H1 (cell line): ENCODE measurements around the gene BCAS4. TPM values are rescaled to one million over a fixed set of nuclear protein-coding genes. Genes with fewer than 3 reads are reported as not detected.

ENCODE experiments used
- CTCF ChIA-PET: fragments of 300-600 bp; sonication (Branson Sonifier 250); formaldehyde crosslinking; loops from one replicate; lab custom pipeline; 2021; ENCODE audit not compliant: partially characterized antibody; lab: Charles Lee
- POLR2A ChIA-PET: fragments of 300-600 bp; sonication (Branson Sonifier 250); formaldehyde crosslinking; loops from one replicate; lab custom pipeline; 2021; ENCODE audit warnings: inconsistent platforms; ENCODE audit not compliant: partially characterized antibody; lab: Charles Lee
- DNase-seq, 2 experiments: peaks; one replicate each; pipeline versions ENCODE4 v3.0.0 to v3.0.0-alpha.2; 2010 to 2022; ENCODE audit warnings: low spot score in 2 of 2, low read depth in 1 of 2, mixed read lengths in 1 of 2
- FAIRE-seq: peaks from 2 replicates; lab custom pipeline; 2011; peaks lifted over from hg19 to GRCh38; lab: Jason Lieb, UNC
- H2AFZ ChIP-seq: 2 replicates; pipeline ENCODE4 v1.8.1; 2012; ENCODE audit warnings: low read length, inconsistent platforms
- H2AK5ac ChIP-seq: 2 replicates; pipeline ENCODE4 v1.6.1; 2013; ENCODE audit warnings: low read depth, low read length
- H2BK120ac ChIP-seq: replicated peaks from 2 replicates; pipeline ENCODE3; 2013; ENCODE audit warnings: low read depth, low read length, inconsistent platforms
- H2BK12ac ChIP-seq: 2 replicates; pipeline ENCODE4 v1.6.1; 2013; ENCODE audit warnings: low read depth, low read length
- H2BK15ac ChIP-seq: 2 replicates; pipeline ENCODE4 v1.6.1; 2013; ENCODE audit warnings: low read length
- H2BK20ac ChIP-seq: 2 replicates; pipeline ENCODE4 v1.6.1; 2013; ENCODE audit warnings: low read length
- H2BK5ac ChIP-seq: 2 replicates; pipeline ENCODE4 v1.6.1; 2013; ENCODE audit warnings: low read depth, low read length
- H3K14ac ChIP-seq: 2 replicates; pipeline ENCODE4 v1.6.1; 2013; ENCODE audit warnings: inconsistent platforms; ENCODE audit not compliant: insufficient read length
- H3K18ac ChIP-seq: 2 replicates; pipeline ENCODE4 v1.6.1; 2013; ENCODE audit warnings: low read length; ENCODE audit errors: extremely low read depth
- H3K23ac ChIP-seq: 2 replicates; pipeline ENCODE4 v1.6.1; 2013; ENCODE audit warnings: inconsistent platforms; ENCODE audit not compliant: insufficient read length
- H3K23me2 ChIP-seq: 2 replicates; pipeline ENCODE4 v1.6.1; 2013; ENCODE audit warnings: low read depth, low read length
- H3K27ac ChIP-seq: 2 replicates; pipeline ENCODE4 v1.6.1; 2011; ENCODE audit warnings: low read depth, low read length, inconsistent platforms
- H3K27me3 ChIP-seq, 4 experiments: replicated peaks in 1 of 4; 1 replicate in 1 of 4; 2 replicates in 3 of 4; pipeline versions ENCODE4 v1.6.1 to v1.8.1; 2011 to 2013; ENCODE audit warnings: low read length in 3 of 4, mild to moderate bottlenecking in 3 of 4, inconsistent platforms in 2 of 4, mixed read lengths in 2 of 4, moderate library complexity in 1 of 4; ENCODE audit not compliant: control insufficient read depth in 3 of 4, insufficient read depth in 3 of 4; ENCODE audit errors: extremely low read depth in 1 of 4
- H3K36me3 ChIP-seq, 4 experiments: 2 replicates each; pipeline versions ENCODE4 v1.6.1 to v1.8.1; 2011 to 2013; ENCODE audit warnings: mild to moderate bottlenecking in 4 of 4, low read length in 3 of 4, moderate library complexity in 2 of 4, control low read depth in 1 of 4, inconsistent platforms in 1 of 4; ENCODE audit not compliant: insufficient read depth in 4 of 4, control insufficient read depth in 2 of 4
- H3K4ac ChIP-seq: replicated peaks from 2 replicates; pipeline ENCODE3; 2013; ENCODE audit warnings: low read length, low read depth, mixed read lengths, inconsistent platforms; ENCODE audit not compliant: insufficient read length
- H3K4me1 ChIP-seq, 4 experiments: replicated peaks in 1 of 4; 1 replicate in 1 of 4; 2 replicates in 3 of 4; pipeline versions ENCODE4 v1.6.1 to v1.8.1; 2011 to 2013; ENCODE audit warnings: low read length in 3 of 4, inconsistent platforms in 2 of 4, mixed read lengths in 1 of 4; ENCODE audit not compliant: insufficient read depth in 4 of 4, control insufficient read depth in 3 of 4
- H3K4me2 ChIP-seq, 2 experiments: 2 replicates each; pipeline versions ENCODE4 v1.6.1 to v1.8.1; 2011 to 2013; ENCODE audit warnings: low read depth in 2 of 2, low read length in 2 of 2, control low read depth in 1 of 2, inconsistent platforms in 1 of 2, mild to moderate bottlenecking in 1 of 2; ENCODE audit not compliant: insufficient read depth in 1 of 2
- H3K4me3 ChIP-seq, 4 experiments: fragments of 200-600, 300-600 bp in 1 of 4; sonication (generic), shearing (Covaris generic), sonication (Bioruptor Twin) in 1 of 4; 2 replicates each; pipeline versions ENCODE4 v1.5.1 to v1.8.1; 2011 to 2016; ENCODE audit warnings: low read length in 4 of 4, low read depth in 3 of 4, control low read depth in 2 of 4, inconsistent platforms in 2 of 4, mild to moderate bottlenecking in 2 of 4, mixed read lengths in 1 of 4, moderate library complexity in 1 of 4; ENCODE audit not compliant: insufficient read depth in 2 of 4; ENCODE audit errors: extremely low read depth in 1 of 4
- H3K56ac ChIP-seq: replicated peaks from 2 replicates; pipeline ENCODE3; 2013; ENCODE audit warnings: low read depth, mild to moderate bottlenecking, mixed read lengths, low read length, inconsistent platforms; ENCODE audit not compliant: insufficient read length
- H3K79me1 ChIP-seq: 2 replicates; pipeline ENCODE4 v1.6.1; 2013; ENCODE audit warnings: low read depth, low read length, control low read depth
- H3K79me2 ChIP-seq, 2 experiments: 2 replicates each; pipeline versions ENCODE4 v1.6.1 to v1.8.1; 2012 to 2013; ENCODE audit warnings: low read length in 2 of 2, mild to moderate bottlenecking in 2 of 2, inconsistent platforms in 1 of 2; ENCODE audit not compliant: insufficient read depth in 2 of 2, control insufficient read depth in 1 of 2
- H3K9ac ChIP-seq, 4 experiments: replicated peaks in 1 of 4; 1 replicate in 1 of 4; 2 replicates in 3 of 4; pipeline versions ENCODE4 v1.6.1 to v1.8.1; 2011 to 2013; ENCODE audit warnings: low read depth in 3 of 4, low read length in 3 of 4, control low read depth in 2 of 4, mild to moderate bottlenecking in 2 of 4, moderate library complexity in 2 of 4, inconsistent platforms in 1 of 4; ENCODE audit errors: extremely low read depth in 1 of 4
- H3K9me3 ChIP-seq, 2 experiments: 2 replicates each; pipeline versions ENCODE4 v1.6.1 to v1.8.1; 2012 to 2013; ENCODE audit warnings: mild to moderate bottlenecking in 2 of 2, moderate library complexity in 2 of 2, control low read depth in 1 of 2, inconsistent platforms in 1 of 2, low read depth in 1 of 2, low read length in 1 of 2, mixed read lengths in 1 of 2; ENCODE audit not compliant: insufficient read depth in 2 of 2
- H4K20me1 ChIP-seq, 2 experiments: replicated peaks in 1 of 2; 2 replicates each; pipeline versions ENCODE3 to v1.8.1; 2011 to 2013; ENCODE audit warnings: inconsistent platforms in 2 of 2, low read length in 2 of 2, mild to moderate bottlenecking in 1 of 2; ENCODE audit not compliant: insufficient read depth in 2 of 2, control insufficient read depth in 1 of 2
- H4K5ac ChIP-seq: 2 replicates; pipeline ENCODE4 v1.6.1; 2013; ENCODE audit warnings: low read length, low read depth, mixed read lengths, inconsistent platforms; ENCODE audit not compliant: insufficient read length
- H4K8ac ChIP-seq: 2 replicates; pipeline ENCODE4 v1.8.0; 2013; ENCODE audit warnings: mild to moderate bottlenecking, moderate library complexity, low read length, inconsistent platforms; ENCODE audit not compliant: insufficient read depth; ENCODE audit errors: extremely low read depth
- H4K91ac ChIP-seq: replicated peaks from 2 replicates; pipeline ENCODE3; 2013; ENCODE audit warnings: low read length, mixed read lengths, inconsistent platforms; ENCODE audit not compliant: insufficient read length
- EZH2 ChIP-seq: fragments of 200-600 bp; sonication (generic); IDR thresholded peaks from 2 replicates; pipeline ENCODE4 v1.7.1; 2012; ENCODE audit warnings: low read depth, mild to moderate bottlenecking, moderate library complexity, low read length, inconsistent platforms; ENCODE audit not compliant: severe bottlenecking
- HDAC6 ChIP-seq: IDR thresholded peaks from one replicate; pipeline ENCODE4 v1.7.1; 2012; ENCODE audit warnings: low read depth, mild to moderate bottlenecking, inconsistent platforms, low read length, moderate library complexity
- TCF12 ChIP-seq: IDR thresholded peaks from 2 replicates; pipeline ENCODE4 v1.6.1; 2011; ENCODE audit warnings: low read depth, mild to moderate bottlenecking, low read length
- WGBS, 2 experiments: shearing (Covaris generic) in 1 of 2; methylation state at CpG; one replicate each; pipeline versions ENCODE4 v1.1.6 to v1.1.7; 2013 to 2015; ENCODE audit warnings: low lambda C conversion rate in 2 of 2, mixed read lengths in 2 of 2, inconsistent platforms in 1 of 2, low coverage in 1 of 2, missing lambda C conversion rate in 1 of 2; ENCODE audit not compliant: insufficient replicate concordance in 2 of 2, insufficient coverage in 1 of 2, insufficient read length in 1 of 2; ENCODE audit errors: extremely low coverage in 1 of 2, missing lambda C conversion rate in 1 of 2; 5-methylcytosine and 5-hydroxymethylcytosine counted together
- polyA plus RNA-seq, 7 experiments: library from polyadenylated mRNA; depleted of rRNA in 3 of 7; stranded (reverse) in 5 of 7; unstranded in 2 of 7; fragments of >200 nt in 5 of 7; fragments of 200-250 nt in 2 of 7; gene quantifications; 1 replicate in 5 of 7; 2 replicates in 1 of 7; 4 replicates in 1 of 7; pipeline versions ENCODE4 v1.2.1 to v1.2.3, GENCODE V29; 2011 to 2013; ENCODE audit warnings: missing spikeins in 2 of 7, mixed read lengths in 2 of 7
- total RNA-seq: library from RNA; stranded (reverse); fragmentation: NEBNext Ultra II Directional; extraction: Animal tissue kit (Norgen Biotek cat#: 25700); gene quantifications from 2 replicates; pipeline ENCODE4 v1.2.1, GENCODE V29; 2021

The BCAS4 gene
- total and polyA plus RNA-seq, 2 of the 8 experiments (the other 6 are each of a cell fraction or from before 2014, with no cell fraction given), result 21.2 to 23.6 TPM

GRCh38 chr20:50868509-50869495 is 73.9 kb downstream of the BCAS4 start:
- no peak overlapping the region for H2AFZ ChIP-seq
- H3K18ac ChIP-seq, result no peak overlapping the region
- H3K23me2 ChIP-seq, result peaks cover 3% of the 10 kb centered on the region; the same call in 1 of the 2 replicates
- H2BK120ac ChIP-seq, result no peak overlapping the region
- H3K23ac ChIP-seq, result no peak overlapping the region
- H3K27ac ChIP-seq, result no peak overlapping the region
- TF ChIP-seq EZH2 (no peak), TCF12 (no peak), HDAC6 (no peak)
- no peak overlapping the region for H3K56ac ChIP-seq
- no peak overlapping the region for H2BK20ac ChIP-seq
- H3K4me2 ChIP-seq, result no peak overlapping the region
- H2BK15ac ChIP-seq, result peak overlapping the region; percentile 81; the same call in 1 of the 2 replicates
- no peak overlapping the region for H3K9ac ChIP-seq
- H3K79me2 ChIP-seq, result no peaks in the 10 kb centered on the region
- H3K9me3 ChIP-seq, result no peaks in the 10 kb centered on the region
- peaks cover 10 to 25% (median 18%) of the 10 kb centered on the region in 4 experiments for H3K4me1 ChIP-seq
- FAIRE-seq (no peak), DNase-seq (no peak)
- no peak overlapping the region for H3K4me3 ChIP-seq
- H2AK5ac ChIP-seq, result no peak overlapping the region
- no peak overlapping the region for H3K4ac ChIP-seq
- H4K20me1 ChIP-seq, result no peaks in the 10 kb centered on the region
- no peaks in the 10 kb centered on the region for H3K27me3 ChIP-seq
- ChIA-PET POLR2A (interaction anchor here (2.4 kb wide), 1 partner anchor 12 kb away, joined by 7 read pairs; no protein-coding TSS in a partner anchor), CTCF (interaction anchor here (1.2 to 2.0 kb wide), 6 partner anchors 10 to 74 kb away, joined by 3 to 11 read pairs (median 4); partner anchors contain the start of gene BCAS4)
- no peaks in the 10 kb centered on the region for H3K79me1 ChIP-seq
- WGBS, 2 experiments, result 90% methylated on average over 11 of the region's 11 CpGs; no CpG with 5 or more reads in 1 of the 2 experiments
- H4K8ac ChIP-seq, result peak overlapping the region; percentile 43; the same call in 1 of the 2 replicates
- H4K91ac ChIP-seq, result no peak overlapping the region
- no peak overlapping the region for H3K14ac ChIP-seq
- peaks cover 0 to 2% (median 0%) of the 10 kb centered on the region in 4 experiments; a peak in 1 of 8 replicates for H3K36me3 ChIP-seq
- H2BK12ac ChIP-seq, result peak overlapping the region; percentile 10; the same call in 1 of the 2 replicates
- H2BK5ac ChIP-seq, result peak overlapping the region; percentile 60; the same call in 1 of the 2 replicates
- H4K5ac ChIP-seq, result no peak overlapping the region
